Activated CD4-positive, alpha-beta T cell treated with anti-CD3 and anti-CD28 coated beads for 36 hours (primary cell): ENCODE results near the gene WDR73. TPM values are rescaled to one million over a fixed set of nuclear protein-coding genes. Genes with fewer than 3 reads are reported as not detected.
A peak's percentile ranks its signal among the peaks of the same experiment; 100 is the strongest.

Experiments
- ATAC-seq: fragments of 200-7000 bp; cut with Tn5 transposase; one replicate; pipeline ENCODE4 v1.10.0; 2021; ENCODE audit warnings: mild to moderate bottlenecking, moderate library complexity
- CTCF ChIA-PET: fragments of 350-600 bp; sonication (Branson Sonifier 250); formaldehyde crosslinking; loops from one replicate; lab custom pipeline; 2021; ENCODE audit warnings: antibody characterized with exemption; lab: Charles Lee
- POLR2A ChIA-PET: fragments of 350-600 bp; sonication (Branson Sonifier 250); formaldehyde crosslinking; loops from one replicate; lab custom pipeline; 2021; ENCODE audit warnings: antibody characterized with exemption, inconsistent platforms; lab: Charles Lee
- DNase-seq: peaks from one replicate; pipeline ENCODE4 v3.0.0-alpha.2; 2020
- H3K27ac Mint-ChIP-seq: one replicate; pipeline ENCODE4 v1.8.0; 2021; ENCODE audit warnings: mixed read lengths
- H3K27me3 Mint-ChIP-seq: one replicate; pipeline ENCODE4 v1.8.0; 2021; ENCODE audit warnings: mixed read lengths
- H3K36me3 Mint-ChIP-seq: one replicate; pipeline ENCODE4 v1.8.0; 2021; ENCODE audit warnings: low read depth, mixed read lengths
- H3K4me1 Mint-ChIP-seq: one replicate; pipeline ENCODE4 v1.8.0; 2021; ENCODE audit warnings: mixed read lengths
- H3K4me3 Mint-ChIP-seq: one replicate; pipeline ENCODE4 v1.8.0; 2021; ENCODE audit warnings: mild to moderate bottlenecking, moderate library complexity, mixed read lengths
- H3K9me3 Mint-ChIP-seq: one replicate; pipeline ENCODE4 v1.8.0; 2021; ENCODE audit warnings: low read depth, mixed read lengths
- intact Hi-C, 2 experiments: fragments of 100-400 bp; cut with DNase I in 1 of 2; cut with micrococcal nuclease in 1 of 2; formaldehyde crosslinking; loops; one replicate each; pipeline versions ENCODE4 v1.14.2 to v1.15.1; 2022 to 2024; cut with DNase I, micrococcal nuclease
- total RNA-seq, 2 experiments: library from RNA; stranded (reverse); gene quantifications; one replicate each; pipeline ENCODE4 v1.2.3, GENCODE V29; 2021

WDR73 gene
- total RNA-seq, 2 experiments from 2014 or later: 12.4 to 13.3 TPM

- CTCF ChIA-PET: interaction anchor here (0.6 kb wide), 1 partner anchor 123 kb away, joined by 3 read pairs; no protein-coding TSS in a partner anchor
- H3K27ac Mint-ChIP-seq: no peak overlapping the region
- H3K27me3 Mint-ChIP-seq: no peaks in the 10 kb centered on the region
- DNase-seq (no peak), ATAC-seq (peak; percentile 30)
- peaks cover 53% of the 10 kb centered on the region for H3K36me3 Mint-ChIP-seq
- no peak overlapping the region for H3K4me3 Mint-ChIP-seq
- H3K4me1 Mint-ChIP-seq: peaks cover 28% of the 10 kb centered on the region
- intact Hi-C loops: no loop called here
- POLR2A ChIA-PET: interaction anchor here (0.5 kb wide), 1 partner anchor 10 kb away, joined by 3 read pairs; no protein-coding TSS in a partner anchor
- H3K9me3 Mint-ChIP-seq: no peaks in the 10 kb centered on the region
Observed at GRCh38 chr15:84684092-84684491, 30.0 kb upstream of the WDR73 start.

GRCh38 chr15:84681831-84682230 lies 27.7 kb upstream of the WDR73 start:
- Mint-ChIP-seq H3K4me3 (no peak overlapping the region), H3K27ac (peak overlapping the region; percentile 77), H3K9me3 (no peaks in the 10 kb centered on the region), H3K36me3 (peaks cover 51% of the 10 kb centered on the region), H3K27me3 (no peaks in the 10 kb centered on the region), H3K4me1 (peaks cover 27% of the 10 kb centered on the region)
- ATAC-seq (peak; percentile 91), DNase-seq (peak; percentile 78)
- CTCF ChIA-PET: interaction anchor here (0.5 to 1.5 kb wide), 5 partner anchors 19 to 91 kb away, joined by 3 to 5 read pairs (median 3); no protein-coding TSS in a partner anchor
- POLR2A ChIA-PET: no interaction called here
- intact Hi-C loops: loop anchor here in 1 of 2 experiments (1.0 kb wide), 1 partner anchor 13 kb away; no protein-coding TSS in a partner anchor

- POLR2A ChIA-PET: no interaction called here
- CTCF ChIA-PET: interaction anchor here (0.6 to 1.6 kb wide), 3 partner anchors 27 to 87 kb away, joined by 3 to 4 read pairs (median 3); no protein-coding TSS in a partner anchor
- H3K27me3 Mint-ChIP-seq: no peaks in the 10 kb centered on the region
- no peak overlapping the region for H3K4me3 Mint-ChIP-seq
- H3K36me3 Mint-ChIP-seq: peaks cover 48% of the 10 kb centered on the region
- peak overlapping the region; percentile 59 for H3K27ac Mint-ChIP-seq
- H3K4me1 Mint-ChIP-seq: peaks cover 50% of the 10 kb centered on the region
- DNase-seq (no peak), ATAC-seq (no peak)
- no peaks in the 10 kb centered on the region for H3K9me3 Mint-ChIP-seq
- intact Hi-C loops: no loop called here
Observed at GRCh38 chr15:84671211-84671610, 17.1 kb upstream of the WDR73 start.

GRCh38 chr15:84669726-84670125 lies 15.6 kb upstream of the WDR73 start:
- peaks cover 56% of the 10 kb centered on the region for H3K4me1 Mint-ChIP-seq
- H3K9me3 Mint-ChIP-seq: no peaks in the 10 kb centered on the region
- ATAC-seq: peak; percentile 27
- no peaks in the 10 kb centered on the region for H3K27me3 Mint-ChIP-seq
- peak; percentile 77 for DNase-seq
- ChIA-PET CTCF (interaction anchor here (0.6 to 1.0 kb wide), 6 partner anchors 7 to 259 kb away, joined by 3 to 5 read pairs (median 3); no protein-coding TSS in a partner anchor), POLR2A (interaction anchor here (0.6 kb wide), 1 partner anchor 32 kb away, joined by 6 read pairs; no protein-coding TSS in a partner anchor)
- H3K36me3 Mint-ChIP-seq: peaks cover 51% of the 10 kb centered on the region
- intact Hi-C loops: loop anchor here (1.0 to 5.0 kb wide), 7 partner anchors 13 to 93 kb away; partner anchors contain the start of genes SEC11A (in 1 of the 2) and WDR73 (in 1 of the 2)
- no peak overlapping the region for H3K4me3 Mint-ChIP-seq
- peak overlapping the region; percentile 64 for H3K27ac Mint-ChIP-seq

GRCh38 chr15:84668221-84668982 lies 14.3 kb upstream of the WDR73 start:
- ATAC-seq: no peak
- H3K9me3 Mint-ChIP-seq: no peaks in the 10 kb centered on the region
- peak overlapping the region; percentile 79 for H3K27ac Mint-ChIP-seq
- H3K4me1 Mint-ChIP-seq: peaks cover 55% of the 10 kb centered on the region
- H3K36me3 Mint-ChIP-seq: peaks cover 52% of the 10 kb centered on the region
- ChIA-PET POLR2A (interaction anchor here (0.6 to 0.7 kb wide), 3 partner anchors 34 to 106 kb away, joined by 3 to 9 read pairs (median 5); no protein-coding TSS in a partner anchor), CTCF (interaction anchor here (1.0 to 1.3 kb wide), 2 partner anchors 9 kb away, joined by 3 to 4 read pairs; no protein-coding TSS in a partner anchor)
- no peak for DNase-seq
- H3K4me3 Mint-ChIP-seq: no peak overlapping the region
- intact Hi-C loops: loop anchor here (2.0 to 5.0 kb wide), 2 partner anchors 48 to 94 kb away; partner anchors contain the start of gene SEC11A (in 1 of the 2)
- no peaks in the 10 kb centered on the region for H3K27me3 Mint-ChIP-seq

- no peaks in the 10 kb centered on the region for H3K9me3 Mint-ChIP-seq
- no peak for ATAC-seq
- ChIA-PET POLR2A (no interaction called here), CTCF (interaction anchor here (1.4 kb wide), 1 partner anchor 11 kb away, joined by 3 read pairs; no protein-coding TSS in a partner anchor)
- DNase-seq: no peak
- peaks cover 44% of the 10 kb centered on the region for H3K4me1 Mint-ChIP-seq
- no peaks in the 10 kb centered on the region for H3K27me3 Mint-ChIP-seq
- intact Hi-C loops: loop anchor here in 1 of 2 experiments (5.0 kb wide), 1 partner anchor 96 kb away; no protein-coding TSS in a partner anchor
- H3K4me3 Mint-ChIP-seq: no peak overlapping the region
- H3K36me3 Mint-ChIP-seq: peaks cover 50% of the 10 kb centered on the region
- H3K27ac Mint-ChIP-seq: peak overlapping the region; percentile 86
Observed at GRCh38 chr15:84666373-84666772, 12.3 kb upstream of the WDR73 start.

- ChIA-PET CTCF (interaction anchor here (1.2 kb wide), 1 partner anchor 12 kb away, joined by 3 read pairs; no protein-coding TSS in a partner anchor), POLR2A (no interaction called here)
- peaks cover 17% of the 10 kb centered on the region for H3K36me3 Mint-ChIP-seq
- H3K27ac Mint-ChIP-seq: no peak overlapping the region
- no peaks in the 10 kb centered on the region for H3K9me3 Mint-ChIP-seq
- peaks cover 26% of the 10 kb centered on the region for H3K4me1 Mint-ChIP-seq
- H3K4me3 Mint-ChIP-seq: no peak overlapping the region
- DNase-seq (no peak), ATAC-seq (no peak)
- intact Hi-C loops: no loop called here
- H3K27me3 Mint-ChIP-seq: no peaks in the 10 kb centered on the region
Observed at GRCh38 chr15:84661001-84661400, 6.9 kb upstream of the WDR73 start.

GRCh38 chr15:84659904-84660781 lies 6.1 kb upstream of the WDR73 start:
- ChIA-PET CTCF (interaction anchor here (0.5 to 1.1 kb wide), 7 partner anchors 8 to 320 kb away, joined by 3 to 4 read pairs (median 3); no protein-coding TSS in a partner anchor), POLR2A (interaction anchor here (1.1 kb wide), 1 partner anchor 56 kb away, joined by 3 read pairs; no protein-coding TSS in a partner anchor)
- DNase-seq: no peak
- H3K4me1 Mint-ChIP-seq: peaks cover 22% of the 10 kb centered on the region
- H3K27ac Mint-ChIP-seq: no peak overlapping the region
- H3K9me3 Mint-ChIP-seq: no peaks in the 10 kb centered on the region
- no peak for ATAC-seq
- intact Hi-C loops: no loop called here
- H3K36me3 Mint-ChIP-seq: peaks cover 10% of the 10 kb centered on the region
- no peak overlapping the region for H3K4me3 Mint-ChIP-seq
- no peaks in the 10 kb centered on the region for H3K27me3 Mint-ChIP-seq

GRCh38 chr15:84658788-84659411 lies 4.8 kb upstream of the WDR73 start:
- ChIA-PET CTCF (interaction anchor here (0.6 to 1.3 kb wide), 13 partner anchors 9 to 321 kb away, joined by 3 to 6 read pairs (median 3); no protein-coding TSS in a partner anchor), POLR2A (interaction anchor here (0.6 to 1.0 kb wide), 4 partner anchors 54 to 116 kb away, joined by 3 to 4 read pairs (median 3); partner anchors contain the start of gene SEC11A)
- Mint-ChIP-seq H3K36me3 (peaks cover 1% of the 10 kb centered on the region), H3K9me3 (no peaks in the 10 kb centered on the region), H3K4me3 (peak overlapping the region; percentile 65), H3K27ac (peak overlapping the region; percentile 37), H3K4me1 (peaks cover 27% of the 10 kb centered on the region), H3K27me3 (no peaks in the 10 kb centered on the region)
- no peak for DNase-seq
- intact Hi-C loops: loop anchor here in 1 of 2 experiments (1.0 kb wide), 4 partner anchors 57 to 89 kb away; partner anchors contain the start of genes SEC11A and ZNF592
- no peak for ATAC-seq
